GM23338 (cell line): ENCODE results near the gene SORT1. TPM values are rescaled to one million over a fixed set of nuclear protein-coding genes. Genes with fewer than 3 reads are reported as not detected.

Source experiments
- ATAC-seq: fragments of 200-7000 bp; cut with Tn5 transposase; 3 replicates; pipeline ENCODE4 v1.9.1; 2020
- DNase-seq: peaks from one replicate; pipeline ENCODE4 v3.0.0-alpha.2; 2015; ENCODE audit warnings: low spot score
- H2AFZ ChIP-seq: fragments of 200-600 bp; sonication (generic); 2 replicates; pipeline ENCODE4 v1.8.0; 2016; ENCODE audit warnings: antibody characterized with exemption, mild to moderate bottlenecking, moderate library complexity
- H3F3A ChIP-seq: fragments of 200-600 bp; sonication (generic); replicated peaks from 2 replicates; pipeline ENCODE4 v1.8.0; 2017; ENCODE audit warnings: antibody characterized with exemption, mixed run types, low read depth
- H3K27ac ChIP-seq: fragments of 200-600 bp; sonication (generic); 2 replicates; pipeline ENCODE4 v1.6.1; 2016; ENCODE audit warnings: low read depth
- H3K27me3 ChIP-seq: fragments of 200-600 bp; sonication (generic); 2 replicates; pipeline ENCODE4 v1.8.0; 2016; ENCODE audit warnings: mild to moderate bottlenecking, mixed run types, moderate library complexity; ENCODE audit not compliant: insufficient read depth
- H3K36me3 ChIP-seq: fragments of 200-600 bp; sonication (generic); 2 replicates; pipeline ENCODE4 v1.8.0; 2016; ENCODE audit warnings: mild to moderate bottlenecking; ENCODE audit not compliant: insufficient read depth
- H3K4me1 ChIP-seq: fragments of 200-600 bp; sonication (generic); 2 replicates; pipeline ENCODE4 v1.8.0; 2016; ENCODE audit warnings: mild to moderate bottlenecking, moderate library complexity; ENCODE audit not compliant: insufficient read depth
- H3K4me2 ChIP-seq: fragments of 200-600 bp; sonication (generic); 2 replicates; pipeline ENCODE4 v1.7.1; 2017; ENCODE audit warnings: mixed run types
- H3K4me3 ChIP-seq: fragments of 200-600 bp; sonication (generic); 2 replicates; pipeline ENCODE4 v1.6.1; 2016; ENCODE audit warnings: mixed run types
- H3K79me2 ChIP-seq: fragments of 200-600 bp; sonication (generic); replicated peaks from 2 replicates; pipeline ENCODE4 v1.8.0; 2017; ENCODE audit warnings: mild to moderate bottlenecking; ENCODE audit not compliant: insufficient read depth
- H3K9me2 ChIP-seq: fragments of 200-600 bp; sonication (generic); 2 replicates; pipeline ENCODE4 v1.8.0; 2017; ENCODE audit not compliant: insufficient read depth
- H4K20me1 ChIP-seq: fragments of 200-600 bp; sonication (generic); replicated peaks from 2 replicates; pipeline ENCODE4 v1.8.0; 2017; ENCODE audit warnings: mild to moderate bottlenecking; ENCODE audit not compliant: insufficient read depth
- H3K27ac Mint-ChIP-seq: 2 replicates; pipeline ENCODE4 v1.8.0; 2020; ENCODE audit warnings: inconsistent platforms, mild to moderate bottlenecking, moderate library complexity, mixed read lengths
- H3K27me3 Mint-ChIP-seq: 3 replicates; pipeline ENCODE4 v1.8.0; 2022; ENCODE audit warnings: low read depth, mild to moderate bottlenecking, moderate library complexity, mixed read lengths, inconsistent platforms; ENCODE audit not compliant: insufficient read depth, poor library complexity
- H3K36me3 Mint-ChIP-seq: 3 replicates; pipeline ENCODE4 v1.8.0; 2021; ENCODE audit warnings: low read depth, mild to moderate bottlenecking, inconsistent platforms, moderate library complexity, mixed read lengths
- H3K4me1 Mint-ChIP-seq: 3 replicates; pipeline ENCODE4 v1.8.0; 2020; ENCODE audit warnings: mild to moderate bottlenecking, inconsistent platforms, mixed read lengths
- H3K4me3 Mint-ChIP-seq: 3 replicates; pipeline ENCODE4 v1.8.0; 2021; ENCODE audit warnings: moderate library complexity, mild to moderate bottlenecking, inconsistent platforms, mixed read lengths
- H3K9me3 Mint-ChIP-seq: 3 replicates; pipeline ENCODE4 v1.8.0; 2020; ENCODE audit warnings: moderate library complexity, mild to moderate bottlenecking, inconsistent platforms, mixed read lengths
- CREB1 ChIP-seq: fragments of 250-450 bp; sonication (Bioruptor Pico); IDR thresholded peaks from 2 replicates; pipeline ENCODE4 v1.5.0; 2020; ENCODE audit warnings: low read depth, mild to moderate bottlenecking, moderate library complexity
- EZH2 ChIP-seq: fragments of 200-600 bp; sonication (generic); IDR thresholded peaks from one replicate; pipeline ENCODE4 v1.8.0; 2017; ENCODE audit warnings: antibody characterized with exemption, mild to moderate bottlenecking, low read depth; ENCODE audit not compliant: unreplicated experiment
- EZH2phosphoT487 ChIP-seq: fragments of 200-600 bp; sonication (generic); IDR thresholded peaks from one replicate; pipeline ENCODE4 v1.8.1; 2018; ENCODE audit warnings: antibody characterized with exemption; ENCODE audit not compliant: unreplicated experiment
- JUNB ChIP-seq: IDR thresholded peaks from one replicate; pipeline ENCODE4 v1.6.1; 2016; ENCODE audit warnings: antibody characterized with exemption; ENCODE audit not compliant: unreplicated experiment
- NANOG ChIP-seq: IDR thresholded peaks from 2 replicates; pipeline ENCODE4 v1.6.1; 2016; ENCODE audit warnings: antibody characterized with exemption, borderline replicate concordance
- POLR2AphosphoS5 ChIP-seq: IDR thresholded peaks from 2 replicates; pipeline ENCODE4 v1.6.1; 2016; ENCODE audit warnings: antibody characterized with exemption, low read depth
- STAT1 ChIP-seq: IDR thresholded peaks from one replicate; pipeline ENCODE4 v1.6.1; 2016; ENCODE audit warnings: antibody characterized with exemption; ENCODE audit not compliant: unreplicated experiment
- ZNF114 ChIP-seq: fragments of 250-450 bp; sonication (Bioruptor Pico); IDR thresholded peaks from 2 replicates; pipeline ENCODE4 v1.5.0; 2020; ENCODE audit warnings: mild to moderate bottlenecking, moderate library complexity
- ZNF331 ChIP-seq: fragments of 250-450 bp; sonication (Bioruptor Pico); IDR thresholded peaks from 2 replicates; pipeline ENCODE4 v1.5.0; 2020; ENCODE audit warnings: low read depth, mild to moderate bottlenecking, moderate library complexity
- polyA plus RNA-seq: library from polyadenylated mRNA; unstranded; fragments of >200 nt; fragmentation: Nextera tagmentation; extraction: Ambion mirVana; gene quantifications from 2 replicates; pipeline ENCODE4 v1.2.1, GENCODE V29; 2016
- total RNA-seq: library from RNA; depleted of rRNA; stranded (reverse); fragments of >200 nt; shearing (Covaris generic); gene quantifications from 2 replicates; pipeline ENCODE4 v1.2.3, GENCODE V29; 2014
- TF ChIP-seq, protein P1 (sequence below): IDR thresholded peaks from one replicate; pipeline ENCODE4 v1.6.1; 2018; ENCODE audit warnings: antibody characterized with exemption; ENCODE audit not compliant: unreplicated experiment
- TF ChIP-seq, protein P2 (sequence below): fragments of 250-450 bp; sonication (Bioruptor Pico); IDR thresholded peaks from 2 replicates; pipeline ENCODE4 v1.5.0; 2020; ENCODE audit warnings: mild to moderate bottlenecking, moderate library complexity
- TF ChIP-seq, protein P3 (sequence below), 2 experiments: fragments of 200-600 bp in 1 of 2; sonication (generic) in 1 of 2; conservative IDR thresholded peaks; 2 replicates each; pipeline versions ENCODE4 v1.5.1 to v1.6.1; 2016 to 2017; ENCODE audit warnings: antibody characterized with exemption in 2 of 2, low read depth in 2 of 2, mild to moderate bottlenecking in 2 of 2, moderate library complexity in 1 of 2
- TF ChIP-seq, protein P4 (sequence below): IDR thresholded peaks from 2 replicates; pipeline ENCODE4 v1.6.1; 2016; ENCODE audit warnings: antibody characterized with exemption

Gene SORT1
- total and polyA plus RNA-seq, 2 experiments from 2014 or later: 10.9 to 55.4 TPM

DNA sequence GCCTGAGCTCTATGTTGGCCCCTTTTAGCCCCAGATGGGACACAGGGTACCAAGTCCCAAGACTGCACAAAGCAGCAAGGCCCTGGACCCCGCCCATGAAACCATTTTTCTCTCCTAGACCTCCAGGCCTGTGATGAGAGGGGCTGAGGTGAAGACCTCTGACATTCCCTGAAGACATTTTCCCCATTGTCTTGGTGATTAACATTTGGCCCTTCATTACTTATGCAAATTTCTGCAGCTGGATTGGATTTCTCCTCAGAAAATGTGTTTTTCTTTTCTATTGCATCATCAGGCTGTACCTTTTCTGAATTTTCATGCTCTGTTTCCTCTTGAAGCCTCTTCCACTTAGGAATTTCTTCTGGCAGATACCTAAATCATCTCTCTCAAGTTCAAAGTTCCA lies 36.8 kb upstream of the SORT1 start:
- H3K4me1 Mint-ChIP-seq: no peaks in the 10 kb centered on the region
- ATAC-seq (no peak), DNase-seq (no peak)
- H3K27me3 ChIP-seq: no peaks in the 10 kb centered on the region
- peaks cover 21% of the 10 kb centered on the region for H3K9me3 Mint-ChIP-seq
- H3K9me2 ChIP-seq: peaks cover 9% of the 10 kb centered on the region; the same call in 1 of the 2 replicates
- H3K4me1 ChIP-seq: no peaks in the 10 kb centered on the region
- H3K79me2 ChIP-seq: no peaks in the 10 kb centered on the region
- H2AFZ ChIP-seq: no peak overlapping the region
- H3K36me3 Mint-ChIP-seq: peaks cover 5% of the 10 kb centered on the region; the same call in 2 of the 3 replicates
- no peaks in the 10 kb centered on the region for H3F3A ChIP-seq
- no peaks in the 10 kb centered on the region for H4K20me1 ChIP-seq
- H3K4me3 ChIP-seq: no peak overlapping the region
- H3K27ac Mint-ChIP-seq: no peak overlapping the region
- TF ChIP-seq, protein P1, sequence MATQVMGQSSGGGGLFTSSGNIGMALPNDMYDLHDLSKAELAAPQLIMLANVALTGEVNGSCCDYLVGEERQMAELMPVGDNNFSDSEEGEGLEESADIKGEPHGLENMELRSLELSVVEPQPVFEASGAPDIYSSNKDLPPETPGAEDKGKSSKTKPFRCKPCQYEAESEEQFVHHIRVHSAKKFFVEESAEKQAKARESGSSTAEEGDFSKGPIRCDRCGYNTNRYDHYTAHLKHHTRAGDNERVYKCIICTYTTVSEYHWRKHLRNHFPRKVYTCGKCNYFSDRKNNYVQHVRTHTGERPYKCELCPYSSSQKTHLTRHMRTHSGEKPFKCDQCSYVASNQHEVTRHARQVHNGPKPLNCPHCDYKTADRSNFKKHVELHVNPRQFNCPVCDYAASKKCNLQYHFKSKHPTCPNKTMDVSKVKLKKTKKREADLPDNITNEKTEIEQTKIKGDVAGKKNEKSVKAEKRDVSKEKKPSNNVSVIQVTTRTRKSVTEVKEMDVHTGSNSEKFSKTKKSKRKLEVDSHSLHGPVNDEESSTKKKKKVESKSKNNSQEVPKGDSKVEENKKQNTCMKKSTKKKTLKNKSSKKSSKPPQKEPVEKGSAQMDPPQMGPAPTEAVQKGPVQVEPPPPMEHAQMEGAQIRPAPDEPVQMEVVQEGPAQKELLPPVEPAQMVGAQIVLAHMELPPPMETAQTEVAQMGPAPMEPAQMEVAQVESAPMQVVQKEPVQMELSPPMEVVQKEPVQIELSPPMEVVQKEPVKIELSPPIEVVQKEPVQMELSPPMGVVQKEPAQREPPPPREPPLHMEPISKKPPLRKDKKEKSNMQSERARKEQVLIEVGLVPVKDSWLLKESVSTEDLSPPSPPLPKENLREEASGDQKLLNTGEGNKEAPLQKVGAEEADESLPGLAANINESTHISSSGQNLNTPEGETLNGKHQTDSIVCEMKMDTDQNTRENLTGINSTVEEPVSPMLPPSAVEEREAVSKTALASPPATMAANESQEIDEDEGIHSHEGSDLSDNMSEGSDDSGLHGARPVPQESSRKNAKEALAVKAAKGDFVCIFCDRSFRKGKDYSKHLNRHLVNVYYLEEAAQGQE: no peak
- TF ChIP-seq STAT1 (no peak), CREB1 (CRISPR knock-in tag) (no peak), ZNF114 (CRISPR knock-in tag) (no peak), POLR2AphosphoS5 (no peak), NANOG (no peak), ZNF331 (CRISPR knock-in tag) (no peak), EZH2phosphoT487 (no peak), JUNB (no peak), EZH2 (no peak)
- TF ChIP-seq, protein P2, sequence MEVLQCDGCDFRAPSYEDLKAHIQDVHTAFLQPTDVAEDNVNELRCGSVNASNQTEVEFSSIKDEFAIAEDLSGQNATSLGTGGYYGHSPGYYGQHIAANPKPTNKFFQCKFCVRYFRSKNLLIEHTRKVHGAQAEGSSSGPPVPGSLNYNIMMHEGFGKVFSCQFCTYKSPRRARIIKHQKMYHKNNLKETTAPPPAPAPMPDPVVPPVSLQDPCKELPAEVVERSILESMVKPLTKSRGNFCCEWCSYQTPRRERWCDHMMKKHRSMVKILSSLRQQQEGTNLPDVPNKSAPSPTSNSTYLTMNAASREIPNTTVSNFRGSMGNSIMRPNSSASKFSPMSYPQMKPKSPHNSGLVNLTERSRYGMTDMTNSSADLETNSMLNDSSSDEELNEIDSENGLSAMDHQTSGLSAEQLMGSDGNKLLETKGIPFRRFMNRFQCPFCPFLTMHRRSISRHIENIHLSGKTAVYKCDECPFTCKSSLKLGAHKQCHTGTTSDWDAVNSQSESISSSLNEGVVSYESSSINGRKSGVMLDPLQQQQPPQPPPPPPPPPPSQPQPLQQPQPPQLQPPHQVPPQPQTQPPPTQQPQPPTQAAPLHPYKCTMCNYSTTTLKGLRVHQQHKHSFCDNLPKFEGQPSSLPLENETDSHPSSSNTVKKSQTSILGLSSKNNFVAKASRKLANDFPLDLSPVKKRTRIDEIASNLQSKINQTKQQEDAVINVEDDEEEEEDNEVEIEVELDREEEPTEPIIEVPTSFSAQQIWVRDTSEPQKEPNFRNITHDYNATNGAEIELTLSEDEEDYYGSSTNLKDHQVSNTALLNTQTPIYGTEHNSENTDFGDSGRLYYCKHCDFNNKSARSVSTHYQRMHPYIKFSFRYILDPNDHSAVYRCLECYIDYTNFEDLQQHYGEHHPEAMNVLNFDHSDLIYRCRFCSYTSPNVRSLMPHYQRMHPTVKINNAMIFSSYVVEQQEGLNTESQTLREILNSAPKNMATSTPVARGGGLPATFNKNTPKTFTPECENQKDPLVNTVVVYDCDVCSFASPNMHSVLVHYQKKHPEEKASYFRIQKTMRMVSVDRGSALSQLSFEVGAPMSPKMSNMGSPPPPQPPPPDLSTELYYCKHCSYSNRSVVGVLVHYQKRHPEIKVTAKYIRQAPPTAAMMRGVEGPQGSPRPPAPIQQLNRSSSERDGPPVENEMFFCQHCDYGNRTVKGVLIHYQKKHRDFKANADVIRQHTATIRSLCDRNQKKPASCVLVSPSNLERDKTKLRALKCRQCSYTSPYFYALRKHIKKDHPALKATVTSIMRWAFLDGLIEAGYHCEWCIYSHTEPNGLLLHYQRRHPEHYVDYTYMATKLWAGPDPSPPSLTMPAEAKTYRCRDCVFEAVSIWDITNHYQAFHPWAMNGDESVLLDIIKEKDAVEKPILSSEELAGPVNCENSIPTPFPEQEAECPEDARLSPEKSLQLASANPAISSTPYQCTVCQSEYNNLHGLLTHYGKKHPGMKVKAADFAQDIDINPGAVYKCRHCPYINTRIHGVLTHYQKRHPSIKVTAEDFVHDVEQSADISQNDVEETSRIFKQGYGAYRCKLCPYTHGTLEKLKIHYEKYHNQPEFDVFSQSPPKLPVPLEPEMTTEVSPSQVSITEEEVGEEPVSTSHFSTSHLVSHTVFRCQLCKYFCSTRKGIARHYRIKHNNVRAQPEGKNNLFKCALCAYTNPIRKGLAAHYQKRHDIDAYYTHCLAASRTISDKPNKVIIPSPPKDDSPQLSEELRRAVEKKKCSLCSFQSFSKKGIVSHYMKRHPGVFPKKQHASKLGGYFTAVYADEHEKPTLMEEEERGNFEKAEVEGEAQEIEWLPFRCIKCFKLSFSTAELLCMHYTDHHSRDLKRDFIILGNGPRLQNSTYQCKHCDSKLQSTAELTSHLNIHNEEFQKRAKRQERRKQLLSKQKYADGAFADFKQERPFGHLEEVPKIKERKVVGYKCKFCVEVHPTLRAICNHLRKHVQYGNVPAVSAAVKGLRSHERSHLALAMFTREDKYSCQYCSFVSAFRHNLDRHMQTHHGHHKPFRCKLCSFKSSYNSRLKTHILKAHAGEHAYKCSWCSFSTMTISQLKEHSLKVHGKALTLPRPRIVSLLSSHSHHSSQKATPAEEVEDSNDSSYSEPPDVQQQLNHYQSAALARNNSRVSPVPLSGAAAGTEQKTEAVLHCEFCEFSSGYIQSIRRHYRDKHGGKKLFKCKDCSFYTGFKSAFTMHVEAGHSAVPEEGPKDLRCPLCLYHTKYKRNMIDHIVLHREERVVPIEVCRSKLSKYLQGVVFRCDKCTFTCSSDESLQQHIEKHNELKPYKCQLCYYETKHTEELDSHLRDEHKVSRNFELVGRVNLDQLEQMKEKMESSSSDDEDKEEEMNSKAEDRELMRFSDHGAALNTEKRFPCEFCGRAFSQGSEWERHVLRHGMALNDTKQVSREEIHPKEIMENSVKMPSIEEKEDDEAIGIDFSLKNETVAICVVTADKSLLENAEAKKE: no peak
- TF ChIP-seq, protein P3, sequence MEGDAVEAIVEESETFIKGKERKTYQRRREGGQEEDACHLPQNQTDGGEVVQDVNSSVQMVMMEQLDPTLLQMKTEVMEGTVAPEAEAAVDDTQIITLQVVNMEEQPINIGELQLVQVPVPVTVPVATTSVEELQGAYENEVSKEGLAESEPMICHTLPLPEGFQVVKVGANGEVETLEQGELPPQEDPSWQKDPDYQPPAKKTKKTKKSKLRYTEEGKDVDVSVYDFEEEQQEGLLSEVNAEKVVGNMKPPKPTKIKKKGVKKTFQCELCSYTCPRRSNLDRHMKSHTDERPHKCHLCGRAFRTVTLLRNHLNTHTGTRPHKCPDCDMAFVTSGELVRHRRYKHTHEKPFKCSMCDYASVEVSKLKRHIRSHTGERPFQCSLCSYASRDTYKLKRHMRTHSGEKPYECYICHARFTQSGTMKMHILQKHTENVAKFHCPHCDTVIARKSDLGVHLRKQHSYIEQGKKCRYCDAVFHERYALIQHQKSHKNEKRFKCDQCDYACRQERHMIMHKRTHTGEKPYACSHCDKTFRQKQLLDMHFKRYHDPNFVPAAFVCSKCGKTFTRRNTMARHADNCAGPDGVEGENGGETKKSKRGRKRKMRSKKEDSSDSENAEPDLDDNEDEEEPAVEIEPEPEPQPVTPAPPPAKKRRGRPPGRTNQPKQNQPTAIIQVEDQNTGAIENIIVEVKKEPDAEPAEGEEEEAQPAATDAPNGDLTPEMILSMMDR (conservative IDR thresholded peaks at IDR 0.05; ENCODE audit: low read depth in 2 of 2): no peak
- TF ChIP-seq, protein P4, sequence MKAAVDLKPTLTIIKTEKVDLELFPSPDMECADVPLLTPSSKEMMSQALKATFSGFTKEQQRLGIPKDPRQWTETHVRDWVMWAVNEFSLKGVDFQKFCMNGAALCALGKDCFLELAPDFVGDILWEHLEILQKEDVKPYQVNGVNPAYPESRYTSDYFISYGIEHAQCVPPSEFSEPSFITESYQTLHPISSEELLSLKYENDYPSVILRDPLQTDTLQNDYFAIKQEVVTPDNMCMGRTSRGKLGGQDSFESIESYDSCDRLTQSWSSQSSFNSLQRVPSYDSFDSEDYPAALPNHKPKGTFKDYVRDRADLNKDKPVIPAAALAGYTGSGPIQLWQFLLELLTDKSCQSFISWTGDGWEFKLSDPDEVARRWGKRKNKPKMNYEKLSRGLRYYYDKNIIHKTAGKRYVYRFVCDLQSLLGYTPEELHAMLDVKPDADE: no peak
- H3K27me3 Mint-ChIP-seq: peaks cover 2% of the 10 kb centered on the region
- H3K27ac ChIP-seq: no peak overlapping the region
- no peak overlapping the region; the same call in 2 of the 3 replicates for H3K4me3 Mint-ChIP-seq
- no peak overlapping the region for H3K4me2 ChIP-seq
- H3K36me3 ChIP-seq: no peaks in the 10 kb centered on the region
